Body of pancreas (tissue), 4 donors: ENCODE data around the gene EYA3. TPM values are rescaled to one million over a fixed set of nuclear protein-coding genes. Genes with fewer than 3 reads are reported as not detected.
"Not testable (repeated sequence)": the region's sequence is repeated elsewhere in the genome, so short reads cannot be mapped to it uniquely, and the experiment has no call there.

Experiments used
- ATAC-seq: fragments of 150-250 bp; one replicate; pipeline ENCODE4 v1.9.1; 2016
- DNase-seq, 4 donors: peaks; one replicate each; pipeline ENCODE4 v3.0.0-alpha.2; 2019
- H3K27ac ChIP-seq, 4 donors: fragments of 200-600 bp; sonication (generic); 1 replicate in 3 of 4; 2 replicates in 1 of 4; pipeline versions ENCODE4 v1.5.1 to v1.6.1; 2016 to 2019; ENCODE audit warnings: mild to moderate bottlenecking in 1 of 4, mixed read lengths in 1 of 4, moderate library complexity in 1 of 4
- H3K27me3 ChIP-seq, 2 donors: fragments of 200-600 bp; sonication (generic); one replicate each; pipeline ENCODE4 v1.6.0; 2016; ENCODE audit warnings: mild to moderate bottlenecking in 1 of 2
- H3K36me3 ChIP-seq, 2 donors: fragments of 200-600 bp; sonication (generic); replicated peaks in 1 of 2; 2 replicates each; pipeline ENCODE4 v1.5.1; 2016; ENCODE audit warnings: low read depth in 2 of 2; ENCODE audit not compliant: insufficient read depth in 1 of 2
- H3K4me1 ChIP-seq: fragments of 200-600 bp; sonication (generic); one replicate; pipeline ENCODE4 v1.6.0; 2016
- H3K4me3 ChIP-seq, 2 donors: fragments of 200-600 bp; sonication (generic); 1 replicate in 1 of 2; 2 replicates in 1 of 2; pipeline ENCODE4 v1.5.1; 2016 to 2019
- H3K9me3 ChIP-seq, 3 donors: fragments of 200-600 bp; sonication (generic); 1 replicate in 2 of 3; 2 replicates in 1 of 3; pipeline ENCODE4 v1.5.1; 2016
- POLR2A ChIP-seq, 3 donors: fragments of 450-650 bp; IDR thresholded peaks; one replicate each; pipeline ENCODE4 v1.6.1; 2016; ENCODE audit warnings: antibody characterized with exemption in 3 of 3, mild to moderate bottlenecking in 2 of 3
- WGBS, 2 donors: methylation state at CpG; one replicate each; pipeline ENCODE4 v1.1.5; 2017; 5-methylcytosine and 5-hydroxymethylcytosine counted together
- intact Hi-C: fragments of 100-400 bp; cut with DNase I; formaldehyde crosslinking; loops from one replicate; pipeline ENCODE4 v1.15.1; 2023
- total RNA-seq, 2 donors: library from RNA; depleted of rRNA; stranded (reverse); fragments of >200 nt; gene quantifications; one replicate each; pipeline ENCODE4 v1.1.0, GENCODE V29; 2016
- TF ChIP-seq, protein P1 (sequence below), 7 experiments: fragments of 450-650 bp in 4 of 7; fragments of 200-600 bp in 3 of 7; sonication (generic) in 3 of 7; IDR thresholded peaks; one replicate each; pipeline ENCODE4 v1.5.1; 2016 to 2019; ENCODE audit warnings: antibody characterized with exemption in 7 of 7

Gene EYA3
- total RNA-seq, 2 donors from 2014 or later: 7.8 to 15.5 TPM

DNA sequence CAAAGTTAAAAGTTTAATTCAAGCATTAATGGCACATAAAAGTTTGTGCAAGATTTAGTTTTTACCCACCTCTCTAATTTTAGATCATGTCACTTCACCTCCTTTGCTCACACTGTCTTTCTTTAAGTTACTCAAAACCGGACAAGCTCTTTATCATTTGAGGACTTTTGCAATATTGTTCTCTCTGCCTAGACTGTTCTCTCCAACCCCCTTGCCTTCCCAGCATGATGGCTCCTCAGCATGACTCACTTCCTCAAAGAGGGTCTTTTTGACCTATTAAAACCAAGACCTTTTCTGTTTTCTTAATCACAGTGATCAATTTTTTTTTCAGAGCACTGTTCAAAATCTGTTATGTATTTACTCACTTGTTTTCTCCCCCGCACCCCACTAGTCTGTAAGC is 67.3 kb downstream of the EYA3 start:
- no peak for ATAC-seq

DNA sequence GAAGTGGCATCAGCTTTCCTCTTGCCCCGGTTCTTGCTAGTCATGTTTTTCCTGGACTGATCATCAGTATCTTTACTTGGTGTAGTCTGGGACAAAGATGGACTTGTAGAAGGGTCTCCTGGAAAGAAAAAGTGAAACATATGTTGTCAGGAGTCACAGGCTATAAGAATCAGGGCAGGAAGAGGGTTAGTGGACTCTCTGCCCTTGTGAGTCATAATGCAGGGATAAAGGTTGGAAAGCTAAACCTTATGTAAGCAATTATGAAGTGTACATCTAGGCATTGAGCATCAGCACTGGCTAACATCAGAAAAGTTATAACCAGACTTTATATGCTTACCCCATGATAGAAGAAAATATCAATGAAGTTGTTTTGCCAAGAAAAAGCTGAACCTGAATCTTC is 77.4 kb downstream of the EYA3 start:
- no peak for ATAC-seq
- Histone ChIP-seq H3K27ac (no peak overlapping the region), H3K9me3 (no peaks in the 10 kb centered on the region), H3K36me3 (peaks cover 0 to 19% of the 10 kb centered on the region in 2 donors), H3K27me3 (no peaks in the 10 kb centered on the region), H3K4me3 (no peak overlapping the region), H3K4me1 (no peaks in the 10 kb centered on the region)
- intact Hi-C loops: no loop called here
- DNase-seq: no peak
- WGBS, 2 donors: 88 to 97% methylated on average over 1 of the region's 1 CpG
- TF ChIP-seq POLR2A (IDR thresholded peaks at IDR 0.05): no peak

More for the DNA sequence above, 67.3 kb downstream of the EYA3 start:
- no peak for DNase-seq
- intact Hi-C loops: no loop called here
- Histone ChIP-seq H3K4me1 (peaks cover 11% of the 10 kb centered on the region), H3K36me3 (peaks cover 0 to 2% of the 10 kb centered on the region in 2 donors), H3K27me3 (no peaks in the 10 kb centered on the region), H3K4me3 (no peak overlapping the region), H3K9me3 (no peaks in the 10 kb centered on the region), H3K27ac (no peak overlapping the region)
- WGBS, 2 donors: 75 to 90% methylated on average over 2 of the region's 2 CpGs
- TF ChIP-seq, protein P1, sequence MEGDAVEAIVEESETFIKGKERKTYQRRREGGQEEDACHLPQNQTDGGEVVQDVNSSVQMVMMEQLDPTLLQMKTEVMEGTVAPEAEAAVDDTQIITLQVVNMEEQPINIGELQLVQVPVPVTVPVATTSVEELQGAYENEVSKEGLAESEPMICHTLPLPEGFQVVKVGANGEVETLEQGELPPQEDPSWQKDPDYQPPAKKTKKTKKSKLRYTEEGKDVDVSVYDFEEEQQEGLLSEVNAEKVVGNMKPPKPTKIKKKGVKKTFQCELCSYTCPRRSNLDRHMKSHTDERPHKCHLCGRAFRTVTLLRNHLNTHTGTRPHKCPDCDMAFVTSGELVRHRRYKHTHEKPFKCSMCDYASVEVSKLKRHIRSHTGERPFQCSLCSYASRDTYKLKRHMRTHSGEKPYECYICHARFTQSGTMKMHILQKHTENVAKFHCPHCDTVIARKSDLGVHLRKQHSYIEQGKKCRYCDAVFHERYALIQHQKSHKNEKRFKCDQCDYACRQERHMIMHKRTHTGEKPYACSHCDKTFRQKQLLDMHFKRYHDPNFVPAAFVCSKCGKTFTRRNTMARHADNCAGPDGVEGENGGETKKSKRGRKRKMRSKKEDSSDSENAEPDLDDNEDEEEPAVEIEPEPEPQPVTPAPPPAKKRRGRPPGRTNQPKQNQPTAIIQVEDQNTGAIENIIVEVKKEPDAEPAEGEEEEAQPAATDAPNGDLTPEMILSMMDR (IDR thresholded peaks at IDR 0.05): no peak
- no peak for TF ChIP-seq POLR2A (IDR thresholded peaks at IDR 0.05)

DNA sequence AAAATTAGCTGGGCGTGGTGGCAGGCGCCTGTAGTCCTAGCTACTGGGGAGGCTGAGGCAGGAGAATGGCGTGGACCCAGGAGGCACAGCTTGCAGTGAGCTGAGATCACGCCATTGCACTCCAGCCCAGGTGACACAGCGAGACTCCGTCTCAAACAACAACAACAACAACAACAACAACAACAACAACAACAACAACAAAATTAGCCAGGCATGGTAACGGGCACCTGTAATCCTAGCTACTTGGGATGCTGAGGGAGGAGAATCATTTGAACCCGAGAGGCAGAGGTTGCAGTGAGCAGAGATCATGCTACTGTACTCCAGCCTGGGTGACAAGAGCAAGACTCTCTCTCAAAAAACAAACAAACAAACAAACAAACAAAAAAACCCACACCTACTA is 85.3 kb downstream of the EYA3 start:
- H3K4me3 ChIP-seq, H3K27ac ChIP-seq, ATAC-seq, intact Hi-C loops, H3K4me1 ChIP-seq, H3K27me3 ChIP-seq, DNase-seq, H3K9me3 ChIP-seq: not testable (repeated sequence)
- H3K36me3 ChIP-seq: peaks cover 4 to 21% of the 10 kb centered on the region in 2 donors
- 98% methylated on average over 5 to 8 of the region's 8 CpGs for WGBS, 2 donors

DNA sequence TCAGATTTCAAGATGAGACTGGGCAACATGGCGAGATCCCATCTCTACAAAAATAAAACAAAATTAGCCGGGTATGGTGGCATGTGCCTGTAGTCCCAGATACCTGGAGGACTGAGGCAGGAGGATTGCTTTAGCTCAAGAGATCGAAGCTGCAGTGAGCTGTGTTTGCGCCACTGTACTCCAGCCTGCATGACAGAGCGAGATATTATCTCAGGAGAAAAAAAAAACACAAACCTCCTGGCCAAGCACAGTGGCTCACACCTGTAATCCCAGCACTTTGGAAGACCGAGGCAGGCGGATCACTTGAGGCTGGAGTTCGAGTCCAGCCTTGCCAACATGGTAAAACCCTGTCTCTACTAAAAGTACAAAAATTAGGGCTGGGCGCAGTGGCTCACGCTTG is 85.8 kb downstream of the EYA3 start:
- WGBS, 2 donors: 93 to 97% methylated on average over 10 of the region's 10 CpGs
- H3K36me3 ChIP-seq: peaks cover 7 to 23% of the 10 kb centered on the region in 2 donors
- ATAC-seq: no peak

DNA sequence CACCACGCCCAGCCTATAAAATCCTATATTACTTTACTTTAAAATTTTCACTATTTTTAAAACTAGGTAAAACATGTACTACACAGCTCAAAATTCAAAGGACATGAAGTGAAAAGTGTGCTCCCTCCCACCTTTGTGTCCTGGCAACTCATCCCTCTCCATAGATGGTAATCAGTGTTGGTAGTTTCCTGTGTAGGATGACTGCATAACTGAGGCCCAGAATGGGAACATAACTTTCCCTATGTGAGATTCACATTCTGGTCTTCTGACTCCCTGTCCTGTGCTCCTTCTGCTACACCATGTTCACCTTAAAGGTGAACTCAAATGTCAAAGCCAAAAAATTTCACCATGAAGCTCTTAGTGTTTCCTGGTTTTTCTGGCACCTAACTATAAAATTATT is 89.4 kb downstream of the EYA3 start:
- no peak for ATAC-seq
- Histone ChIP-seq H3K27me3 (no peaks in the 10 kb centered on the region), H3K9me3 (no peaks in the 10 kb centered on the region), H3K4me3 (no peak overlapping the region), H3K36me3 (peaks cover 17 to 28% of the 10 kb centered on the region in 2 donors), H3K27ac (no peak overlapping the region), H3K4me1 (no peaks in the 10 kb centered on the region)
- 94 to 100% methylated on average over 1 of the region's 1 CpG for WGBS, 2 donors
- no peak for DNase-seq
- TF ChIP-seq POLR2A (IDR thresholded peaks at IDR 0.05): no peak
- TF ChIP-seq, protein P1 (IDR thresholded peaks at IDR 0.05): no peak
- intact Hi-C loops: no loop called here

More for the DNA sequence above, 85.8 kb downstream of the EYA3 start:
- Histone ChIP-seq H3K4me3 (no peak overlapping the region), H3K27ac (no peak overlapping the region), H3K9me3 (no peaks in the 10 kb centered on the region), H3K27me3 (no peaks in the 10 kb centered on the region), H3K4me1 (no peaks in the 10 kb centered on the region)
- DNase-seq: no peak
- intact Hi-C loops: no loop called here
- TF ChIP-seq, protein P1 (IDR thresholded peaks at IDR 0.05): no peak
- TF ChIP-seq POLR2A (IDR thresholded peaks at IDR 0.05): no peak

DNA sequence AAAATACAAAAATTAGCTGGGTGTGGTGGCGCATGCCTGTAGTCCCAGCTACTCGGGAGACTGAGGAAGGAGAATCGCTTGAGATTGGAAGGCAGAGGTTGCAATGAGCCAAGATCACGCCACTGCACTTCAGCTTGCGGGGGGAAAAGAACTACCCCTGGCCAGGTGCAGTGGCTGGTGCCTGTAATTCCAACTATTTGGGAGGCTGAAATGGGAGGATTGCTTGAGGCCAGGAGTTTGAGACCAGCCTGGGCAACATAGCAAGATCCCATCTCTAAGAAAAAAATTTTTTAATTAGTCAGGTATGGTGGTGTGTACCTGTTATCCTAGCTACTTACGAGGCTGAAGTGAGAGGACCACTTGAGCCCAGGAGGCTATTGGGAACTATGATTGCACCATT is 93.9 kb downstream of the EYA3 start:
- H3K27me3 ChIP-seq, DNase-seq, H3K4me1 ChIP-seq, H3K9me3 ChIP-seq, ATAC-seq, H3K27ac ChIP-seq, H3K4me3 ChIP-seq, intact Hi-C loops: not testable (repeated sequence)
- 92 to 93% methylated on average over 6 of the region's 6 CpGs for WGBS, 2 donors
- H3K36me3 ChIP-seq: peaks cover 17 to 29% of the 10 kb centered on the region in 2 donors
